ENCODE results near the gene FLNC. TPM values are rescaled to one million over a fixed set of nuclear protein-coding genes. Genes with fewer than 3 reads are reported as not detected.

The FLNC gene
- total RNA-seq, 1 donor from 2014 or later, result 184 TPM

GRCh38 chr7:128883622-128884448 lies 53.6 kb downstream of the FLNC start:
- Mint-ChIP-seq H3K27me3 (ENCODE audit: low read depth) (no peaks in the 10 kb centered on the region), H3K9me3 (no peaks in the 10 kb centered on the region), H3K4me3 (no peak overlapping the region), H3K4me1 (peaks cover 2% of the 10 kb centered on the region), H3K36me3 (no peaks in the 10 kb centered on the region), H3K27ac (no peak overlapping the region)
- peak; percentile 69 to 89 for DNase-seq (ENCODE audit: low spot score in 2 of 2, unreplicated experiment in 2 of 2)
- TF ChIP-seq, protein P1, sequence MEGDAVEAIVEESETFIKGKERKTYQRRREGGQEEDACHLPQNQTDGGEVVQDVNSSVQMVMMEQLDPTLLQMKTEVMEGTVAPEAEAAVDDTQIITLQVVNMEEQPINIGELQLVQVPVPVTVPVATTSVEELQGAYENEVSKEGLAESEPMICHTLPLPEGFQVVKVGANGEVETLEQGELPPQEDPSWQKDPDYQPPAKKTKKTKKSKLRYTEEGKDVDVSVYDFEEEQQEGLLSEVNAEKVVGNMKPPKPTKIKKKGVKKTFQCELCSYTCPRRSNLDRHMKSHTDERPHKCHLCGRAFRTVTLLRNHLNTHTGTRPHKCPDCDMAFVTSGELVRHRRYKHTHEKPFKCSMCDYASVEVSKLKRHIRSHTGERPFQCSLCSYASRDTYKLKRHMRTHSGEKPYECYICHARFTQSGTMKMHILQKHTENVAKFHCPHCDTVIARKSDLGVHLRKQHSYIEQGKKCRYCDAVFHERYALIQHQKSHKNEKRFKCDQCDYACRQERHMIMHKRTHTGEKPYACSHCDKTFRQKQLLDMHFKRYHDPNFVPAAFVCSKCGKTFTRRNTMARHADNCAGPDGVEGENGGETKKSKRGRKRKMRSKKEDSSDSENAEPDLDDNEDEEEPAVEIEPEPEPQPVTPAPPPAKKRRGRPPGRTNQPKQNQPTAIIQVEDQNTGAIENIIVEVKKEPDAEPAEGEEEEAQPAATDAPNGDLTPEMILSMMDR (IDR thresholded peaks at IDR 0.05; ENCODE audit: unreplicated experiment), result peak; percentile 98

- no peak for DNase-seq (ENCODE audit: low spot score in 2 of 2, unreplicated experiment in 2 of 2)
- H3K4me1 Mint-ChIP-seq, result peaks cover 4% of the 10 kb centered on the region
- H3K4me3 Mint-ChIP-seq, result no peak overlapping the region
- no peak overlapping the region for H3K27ac Mint-ChIP-seq
- H3K27me3 Mint-ChIP-seq (ENCODE audit: low read depth), result peaks cover 5% of the 10 kb centered on the region
- H3K36me3 Mint-ChIP-seq, result no peaks in the 10 kb centered on the region
- no peaks in the 10 kb centered on the region for H3K9me3 Mint-ChIP-seq
- TF ChIP-seq, protein P1 (IDR thresholded peaks at IDR 0.05; ENCODE audit: unreplicated experiment), result no peak
Measured at GRCh38 chr7:128884561-128885369, 54.6 kb downstream of the FLNC start.

DNA sequence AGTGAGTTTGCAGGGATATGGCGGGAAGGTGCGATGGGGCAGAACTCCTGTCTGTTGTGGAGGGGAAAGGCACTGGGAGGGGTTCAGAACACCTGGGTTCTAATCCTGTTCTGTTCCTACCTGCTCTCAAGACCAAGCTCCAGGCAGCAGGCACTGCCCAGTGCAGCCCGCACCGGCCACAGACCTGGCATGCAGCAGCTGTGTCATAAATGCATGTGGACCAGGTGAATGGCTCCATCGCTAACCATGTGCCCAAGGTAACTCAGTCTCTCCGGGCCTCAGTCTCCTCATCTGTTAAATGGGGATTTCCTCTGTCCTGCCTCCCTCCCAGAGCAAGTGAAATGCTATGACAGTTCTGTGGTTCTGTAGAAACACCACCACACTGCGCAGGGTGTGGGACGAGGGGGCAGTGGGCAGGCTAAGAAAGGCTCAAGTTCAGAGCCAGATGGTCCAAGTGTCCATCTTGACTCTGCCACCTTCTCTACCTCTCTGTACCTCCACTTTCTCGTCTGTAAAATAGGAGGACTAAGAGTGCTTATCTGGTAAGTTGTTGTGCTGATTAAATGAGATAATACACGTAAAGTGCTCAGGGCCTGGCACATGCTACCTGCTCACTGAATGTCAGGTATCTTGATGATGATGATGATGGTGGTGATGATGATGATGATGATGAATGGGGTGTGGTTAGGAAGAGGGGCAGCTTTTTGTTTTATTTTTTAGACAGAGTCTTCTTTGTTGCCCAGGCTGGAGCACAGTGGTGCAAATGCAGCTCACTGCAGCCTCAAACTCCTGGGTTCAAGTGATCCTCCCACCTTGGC lies 55.4 kb downstream of the FLNC start:
- H3K36me3 Mint-ChIP-seq, result no peaks in the 10 kb centered on the region
- peaks cover 10% of the 10 kb centered on the region for H3K27me3 Mint-ChIP-seq (ENCODE audit: low read depth)
- peaks cover 4% of the 10 kb centered on the region for H3K4me1 Mint-ChIP-seq
- TF ChIP-seq, protein P1 (IDR thresholded peaks at IDR 0.05; ENCODE audit: unreplicated experiment), result no peak
- no peak overlapping the region for H3K27ac Mint-ChIP-seq
- DNase-seq (ENCODE audit: low spot score in 2 of 2, unreplicated experiment in 2 of 2), result no peak
- no peak overlapping the region for H3K4me3 Mint-ChIP-seq
- no peaks in the 10 kb centered on the region for H3K9me3 Mint-ChIP-seq

DNA sequence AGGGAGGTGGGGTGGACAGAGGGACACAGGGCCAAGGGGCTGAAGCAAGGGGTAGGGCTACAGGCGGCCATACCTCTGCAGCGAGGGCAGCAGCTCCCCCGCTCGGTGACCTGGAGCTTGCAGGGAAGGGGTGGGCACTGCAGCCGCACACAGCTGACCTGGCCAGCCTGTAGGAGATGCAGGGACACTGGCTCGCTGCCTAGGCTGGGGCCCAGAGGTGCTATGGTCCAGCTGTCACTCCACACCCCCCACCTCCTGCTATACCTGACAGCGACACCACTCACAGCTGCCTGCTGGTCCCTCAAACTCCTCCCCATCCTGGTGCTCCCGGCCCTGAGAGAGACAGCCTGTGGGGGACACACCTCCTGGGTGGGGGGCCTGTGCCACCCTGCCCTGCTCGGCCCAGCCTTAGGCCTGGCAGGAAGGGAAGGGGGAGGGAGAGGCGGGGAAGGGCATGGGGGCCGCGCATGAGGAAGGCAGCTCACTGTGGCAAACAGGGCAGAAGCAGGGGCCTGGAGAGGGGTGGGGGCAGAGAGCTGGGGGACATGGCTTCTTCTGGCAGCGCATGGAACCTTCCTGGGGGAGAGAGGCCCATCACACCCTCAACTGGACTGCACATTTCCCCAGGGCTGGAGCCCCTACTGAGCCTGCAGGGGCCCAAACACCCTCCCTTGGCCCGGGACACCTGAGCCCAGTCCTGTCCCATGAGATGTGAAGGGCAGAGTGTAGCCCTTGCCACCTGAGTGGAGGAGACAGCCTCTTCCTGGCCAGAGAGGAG lies 56.4 kb downstream of the FLNC start:
- no peak for DNase-seq (ENCODE audit: low spot score in 2 of 2, unreplicated experiment in 2 of 2)
- H3K27me3 Mint-ChIP-seq (ENCODE audit: low read depth), result peaks cover 12% of the 10 kb centered on the region

More for the DNA sequence above, 56.4 kb downstream of the FLNC start:
- no peak overlapping the region for H3K4me3 Mint-ChIP-seq
- TF ChIP-seq, protein P1 (IDR thresholded peaks at IDR 0.05; ENCODE audit: unreplicated experiment), result no peak
- no peaks in the 10 kb centered on the region for H3K36me3 Mint-ChIP-seq
- H3K9me3 Mint-ChIP-seq, result no peaks in the 10 kb centered on the region
- peaks cover 4% of the 10 kb centered on the region for H3K4me1 Mint-ChIP-seq
- H3K27ac Mint-ChIP-seq, result no peak overlapping the region
